CD14-positive monocyte (primary cell): ENCODE data around the gene LCLAT1. TPM values are rescaled to one million over a fixed set of nuclear protein-coding genes. Genes with fewer than 3 reads are reported as not detected.

Source experiments
- DNase-seq, 3 donors: peaks; one replicate each; pipeline ENCODE4 v3.0.0-alpha.2; 2011 to 2022
- H2AFZ ChIP-seq: 2 replicates; pipeline ENCODE4 v1.6.0; 2012; ENCODE audit warnings: mild to moderate bottlenecking, low read depth, low read length, inconsistent platforms; ENCODE audit not compliant: insufficient read depth, poor library complexity, severe bottlenecking
- H3K27ac ChIP-seq, 2 donors: 1 replicate in 1 of 2; 2 replicates in 1 of 2; pipeline ENCODE4 v1.5.1; 2012 to 2013; ENCODE audit warnings: low read length in 2 of 2, control low read depth in 1 of 2, inconsistent platforms in 1 of 2, low read depth in 1 of 2, mild to moderate bottlenecking in 1 of 2
- H3K27me3 ChIP-seq, 2 donors: one replicate each; pipeline versions ENCODE4 v1.6.0 to v1.6.1; 2011 to 2013; ENCODE audit warnings: low read length in 2 of 2; ENCODE audit not compliant: control insufficient read depth in 2 of 2, insufficient read depth in 2 of 2
- H3K36me3 ChIP-seq, 2 donors: replicated peaks in 1 of 2; 1 replicate in 1 of 2; 2 replicates in 1 of 2; pipeline versions ENCODE4 v1.5.1 to v1.6.1; 2012 to 2013; ENCODE audit warnings: low read length in 2 of 2, control low read depth in 1 of 2, inconsistent platforms in 1 of 2, mild to moderate bottlenecking in 1 of 2; ENCODE audit not compliant: insufficient read depth in 2 of 2, control insufficient read depth in 1 of 2
- H3K4me1 ChIP-seq, 2 donors: 1 replicate in 1 of 2; 2 replicates in 1 of 2; pipeline versions ENCODE4 v1.5.1 to v1.6.1; 2012 to 2013; ENCODE audit warnings: low read length in 2 of 2, control low read depth in 1 of 2, inconsistent platforms in 1 of 2, mild to moderate bottlenecking in 1 of 2, moderate library complexity in 1 of 2; ENCODE audit not compliant: insufficient read depth in 2 of 2, control insufficient read depth in 1 of 2
- H3K4me2 ChIP-seq: replicated peaks from 2 replicates; pipeline ENCODE3; 2012; ENCODE audit warnings: low read length, moderate library complexity, mild to moderate bottlenecking; ENCODE audit not compliant: poor library complexity, severe bottlenecking; ENCODE audit errors: extremely low read depth
- H3K4me3 ChIP-seq, 3 experiments: fragments of 200-600 bp in 1 of 3; sonication (generic) in 1 of 3; replicated peaks in 1 of 3; 1 replicate in 2 of 3; 2 replicates in 1 of 3; pipeline ENCODE4 v1.5.1; 2011 to 2013; ENCODE audit warnings: low read length in 3 of 3, mild to moderate bottlenecking in 3 of 3, control low read depth in 2 of 3, low read depth in 2 of 3, inconsistent platforms in 1 of 3, moderate library complexity in 1 of 3
- H3K79me2 ChIP-seq: 2 replicates; pipeline ENCODE4 v1.6.0; 2012; ENCODE audit warnings: mild to moderate bottlenecking, control low read depth, inconsistent platforms, low read length, moderate library complexity; ENCODE audit not compliant: insufficient read depth
- H3K9ac ChIP-seq: 2 replicates; pipeline ENCODE4 v1.6.0; 2017; ENCODE audit warnings: low read length, mild to moderate bottlenecking; ENCODE audit not compliant: insufficient read depth, poor library complexity, severe bottlenecking
- H3K9me3 ChIP-seq, 2 donors: replicated peaks in 1 of 2; 1 replicate in 1 of 2; 2 replicates in 1 of 2; pipeline versions ENCODE4 v1.5.1 to v1.6.1; 2012 to 2013; ENCODE audit warnings: low read length in 2 of 2, control low read depth in 1 of 2; ENCODE audit not compliant: control insufficient read depth in 1 of 2, insufficient read depth in 1 of 2
- H4K20me1 ChIP-seq: 2 replicates; pipeline ENCODE4 v1.6.0; 2012; ENCODE audit warnings: mild to moderate bottlenecking, low read length, control low read depth, moderate library complexity; ENCODE audit not compliant: insufficient read depth
- H3K27ac Mint-ChIP-seq, 7 donors: one replicate each; pipeline ENCODE4 v1.8.0; 2020; ENCODE audit warnings: mild to moderate bottlenecking in 7 of 7, mixed read lengths in 7 of 7, moderate library complexity in 6 of 7, inconsistent platforms in 2 of 7
- H3K27me3 Mint-ChIP-seq, 3 donors: one replicate each; pipeline ENCODE4 v1.8.0; 2021 to 2022; ENCODE audit warnings: low read depth in 3 of 3, mild to moderate bottlenecking in 3 of 3, mixed read lengths in 3 of 3, moderate library complexity in 3 of 3, inconsistent platforms in 1 of 3
- H3K36me3 Mint-ChIP-seq, 2 donors: one replicate each; pipeline ENCODE4 v1.8.0; 2020; ENCODE audit warnings: mixed read lengths in 2 of 2, inconsistent platforms in 1 of 2, mild to moderate bottlenecking in 1 of 2
- H3K4me1 Mint-ChIP-seq: one replicate; pipeline ENCODE4 v1.8.0; 2020; ENCODE audit warnings: mild to moderate bottlenecking, mixed read lengths
- H3K4me3 Mint-ChIP-seq, 2 donors: one replicate each; pipeline ENCODE4 v1.8.0; 2020; ENCODE audit warnings: mild to moderate bottlenecking in 2 of 2, mixed read lengths in 2 of 2, moderate library complexity in 1 of 2
- H3K9me3 Mint-ChIP-seq, 7 donors: one replicate each; pipeline ENCODE4 v1.8.0; 2020 to 2022; ENCODE audit warnings: mixed read lengths in 7 of 7, mild to moderate bottlenecking in 6 of 7, moderate library complexity in 6 of 7, inconsistent platforms in 2 of 7
- WGBS: methylation state at CpG from one replicate; pipeline ENCODE4 v1.1.5; 2013; ENCODE audit warnings: missing lambda C conversion rate; ENCODE audit not compliant: insufficient coverage; 5-methylcytosine and 5-hydroxymethylcytosine counted together
- intact Hi-C, 2 donors: fragments of 100-400 bp; cut with micrococcal nuclease; formaldehyde crosslinking; loops; one replicate each; pipeline versions ENCODE4 v1.15.0 to v1.15.1; 2023
- polyA plus RNA-seq, 3 donors: library from polyadenylated mRNA; depleted of rRNA in 1 of 3; unstranded in 2 of 3; stranded (reverse) in 1 of 3; fragments of 300-500 nt in 2 of 3; fragments of >200 nt in 1 of 3; fragmentation: Illumina TruSeq in 2 of 3; gene quantifications; 1 replicate in 2 of 3; 2 replicates in 1 of 3; pipeline ENCODE4 v1.2.3, GENCODE V29; 2012 to 2021
- TF ChIP-seq, protein P1 (sequence below): fragments of 200-600 bp; IDR thresholded peaks from one replicate; pipeline ENCODE4 v1.8.0; 2022; ENCODE audit warnings: antibody characterized with exemption, mild to moderate bottlenecking

Gene LCLAT1
- polyA plus RNA-seq, 3 donors: 1.2 to 5.7 (median 1.3) TPM

DNA sequence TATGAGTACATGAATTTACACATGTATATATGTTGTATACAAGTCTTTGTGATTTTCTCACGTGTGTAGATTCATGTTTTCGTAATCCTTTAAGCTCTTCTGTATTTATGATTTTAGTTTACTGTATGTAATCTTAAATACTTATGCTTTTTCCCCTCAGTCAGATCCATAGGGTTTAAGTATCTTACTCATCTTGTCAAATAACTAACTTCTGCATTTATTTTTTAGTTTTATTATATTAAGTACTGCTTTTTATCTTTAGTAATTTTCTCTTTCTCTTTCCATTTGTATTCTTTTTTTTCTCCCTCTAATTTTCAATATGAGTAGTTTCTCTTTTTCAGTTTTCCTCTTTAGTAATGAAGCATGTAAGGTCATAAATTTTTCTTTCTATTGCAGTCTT, 179.4 kb downstream of the LCLAT1 start:
- Mint-ChIP-seq H3K4me3 (no peak overlapping the region), H3K27me3 (peaks cover 0 to 2% (median 0%) of the 10 kb centered on the region in 3 donors), H3K36me3 (peaks cover 9 to 12% of the 10 kb centered on the region in 2 donors), H3K4me1 (no peaks in the 10 kb centered on the region), H3K27ac (no peak overlapping the region), H3K9me3 (peaks cover 0 to 7% (median 2%) of the 10 kb centered on the region in 7 donors)
- intact Hi-C loops: no loop called here
- Histone ChIP-seq H3K9ac (no peak overlapping the region), H3K27ac (no peak overlapping the region), H3K79me2 (no peaks in the 10 kb centered on the region), H3K9me3 (peaks cover 0 to 8% of the 10 kb centered on the region in 2 donors), H3K4me1 (no peaks in the 10 kb centered on the region), H3K4me3 (no peak overlapping the region), H2AFZ (no peak overlapping the region), H3K36me3 (no peaks in the 10 kb centered on the region), H3K27me3 (no peaks in the 10 kb centered on the region), H4K20me1 (no peaks in the 10 kb centered on the region), H3K4me2 (no peak overlapping the region)
- no CpG with 5 or more reads among the region's 2 CpGs for WGBS
- TF ChIP-seq, protein P1, sequence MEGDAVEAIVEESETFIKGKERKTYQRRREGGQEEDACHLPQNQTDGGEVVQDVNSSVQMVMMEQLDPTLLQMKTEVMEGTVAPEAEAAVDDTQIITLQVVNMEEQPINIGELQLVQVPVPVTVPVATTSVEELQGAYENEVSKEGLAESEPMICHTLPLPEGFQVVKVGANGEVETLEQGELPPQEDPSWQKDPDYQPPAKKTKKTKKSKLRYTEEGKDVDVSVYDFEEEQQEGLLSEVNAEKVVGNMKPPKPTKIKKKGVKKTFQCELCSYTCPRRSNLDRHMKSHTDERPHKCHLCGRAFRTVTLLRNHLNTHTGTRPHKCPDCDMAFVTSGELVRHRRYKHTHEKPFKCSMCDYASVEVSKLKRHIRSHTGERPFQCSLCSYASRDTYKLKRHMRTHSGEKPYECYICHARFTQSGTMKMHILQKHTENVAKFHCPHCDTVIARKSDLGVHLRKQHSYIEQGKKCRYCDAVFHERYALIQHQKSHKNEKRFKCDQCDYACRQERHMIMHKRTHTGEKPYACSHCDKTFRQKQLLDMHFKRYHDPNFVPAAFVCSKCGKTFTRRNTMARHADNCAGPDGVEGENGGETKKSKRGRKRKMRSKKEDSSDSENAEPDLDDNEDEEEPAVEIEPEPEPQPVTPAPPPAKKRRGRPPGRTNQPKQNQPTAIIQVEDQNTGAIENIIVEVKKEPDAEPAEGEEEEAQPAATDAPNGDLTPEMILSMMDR: no peak
- no peak for DNase-seq

DNA sequence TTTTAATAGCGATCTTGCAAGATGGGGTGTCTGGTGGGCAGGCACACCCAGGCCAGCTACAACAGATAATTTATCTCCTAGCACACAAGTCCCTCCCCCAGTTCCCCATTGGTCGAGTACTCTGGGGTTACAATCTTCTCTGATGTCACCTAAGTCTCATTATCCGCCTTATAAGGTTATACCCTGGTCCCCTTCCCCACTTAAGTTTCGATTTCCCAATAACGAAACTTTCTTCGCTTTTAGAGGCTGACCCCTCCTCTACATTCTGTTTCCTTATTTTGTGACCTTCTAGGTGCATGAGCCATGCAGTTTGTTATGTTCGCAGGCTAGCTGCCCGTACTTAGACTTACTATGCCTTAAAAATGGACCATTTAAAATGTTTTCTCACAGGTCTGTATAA, 180.1 kb downstream of the LCLAT1 start:
- Mint-ChIP-seq H3K9me3 (peaks cover 0 to 6% (median 2%) of the 10 kb centered on the region in 7 donors), H3K36me3 (peaks cover 4 to 5% of the 10 kb centered on the region in 2 donors), H3K4me3 (no peak overlapping the region)

More for the DNA sequence above, 180.1 kb downstream of the LCLAT1 start:
- Histone ChIP-seq H3K27ac (no peak overlapping the region), H3K4me3 (no peak overlapping the region), H3K36me3 (no peaks in the 10 kb centered on the region), H3K4me1 (no peaks in the 10 kb centered on the region), H3K27me3 (no peaks in the 10 kb centered on the region), H3K9me3 (peaks cover 0 to 5% of the 10 kb centered on the region in 2 donors), H3K79me2 (no peaks in the 10 kb centered on the region), H3K9ac (no peak overlapping the region), H4K20me1 (no peaks in the 10 kb centered on the region), H3K4me2 (no peak overlapping the region), H2AFZ (no peak overlapping the region)
- WGBS: 93% methylated on average over 5 of the region's 8 CpGs
- Mint-ChIP-seq H3K4me1 (no peaks in the 10 kb centered on the region), H3K27ac (no peak overlapping the region), H3K27me3 (peaks cover 0 to 2% (median 0%) of the 10 kb centered on the region in 3 donors)
- intact Hi-C loops: no loop called here
- DNase-seq: no peak
- TF ChIP-seq, protein P1: no peak
